Activated naive CD4-positive, alpha-beta T cell treated with anti-CD3 and anti-CD28 coated beads for 36 hours (primary cell): ENCODE measurements around the gene JAKMIP1. TPM values are rescaled to one million over a fixed set of nuclear protein-coding genes. Genes with fewer than 3 reads are reported as not detected.

Source experiments
- CTCF ChIA-PET: fragments of 350-600 bp; sonication (Branson Sonifier 250); formaldehyde crosslinking; loops from one replicate; lab custom pipeline; 2021; ENCODE audit warnings: antibody characterized with exemption; lab: Charles Lee
- DNase-seq: peaks from one replicate; pipeline ENCODE4 v3.0.0-alpha.2; 2020
- H3K27ac Mint-ChIP-seq: one replicate; pipeline ENCODE4 v1.8.0; 2021; ENCODE audit warnings: mild to moderate bottlenecking, mixed read lengths
- H3K27me3 Mint-ChIP-seq: one replicate; pipeline ENCODE4 v1.8.0; 2021; ENCODE audit warnings: low read depth, mixed read lengths
- H3K36me3 Mint-ChIP-seq: one replicate; pipeline ENCODE4 v1.8.0; 2021; ENCODE audit warnings: low read depth, mixed read lengths
- H3K4me1 Mint-ChIP-seq: one replicate; pipeline ENCODE4 v1.8.0; 2021; ENCODE audit warnings: low read depth, mixed read lengths
- H3K4me3 Mint-ChIP-seq: one replicate; pipeline ENCODE4 v1.8.0; 2021; ENCODE audit warnings: mild to moderate bottlenecking, moderate library complexity, mixed read lengths
- H3K9me3 Mint-ChIP-seq: one replicate; pipeline ENCODE4 v1.8.0; 2021; ENCODE audit warnings: mixed read lengths
- intact Hi-C: fragments of 100-400 bp; cut with micrococcal nuclease; formaldehyde crosslinking; loops from one replicate; pipeline ENCODE4 v1.15.1; 2023
- total RNA-seq, 2 experiments: library from RNA; stranded (reverse); gene quantifications; one replicate each; pipeline ENCODE4 v1.2.3, GENCODE V29; 2021

The JAKMIP1 gene
- total RNA-seq, 2 experiments from 2014 or later: 0.27 to 0.50 TPM

GRCh38 chr4:6095897-6096296, 104.5 kb downstream of the JAKMIP1 start:
- CTCF ChIA-PET: interaction anchor here (0.6 kb wide), 1 partner anchor 8 kb away, joined by 4 read pairs; no protein-coding TSS in a partner anchor
- Mint-ChIP-seq H3K9me3 (peaks cover 2% of the 10 kb centered on the region), H3K27me3 (peaks cover 6% of the 10 kb centered on the region), H3K4me3 (no peak overlapping the region), H3K4me1 (no peaks in the 10 kb centered on the region), H3K27ac (no peak overlapping the region), H3K36me3 (no peaks in the 10 kb centered on the region)
- intact Hi-C loops: no loop called here
- DNase-seq: no peak

GRCh38 chr4:6095023-6095752, 105.2 kb downstream of the JAKMIP1 start:
- Mint-ChIP-seq H3K27me3 (peaks cover 6% of the 10 kb centered on the region), H3K4me3 (no peak overlapping the region), H3K4me1 (no peaks in the 10 kb centered on the region), H3K9me3 (peaks cover 2% of the 10 kb centered on the region), H3K27ac (no peak overlapping the region), H3K36me3 (no peaks in the 10 kb centered on the region)
- CTCF ChIA-PET: interaction anchor here (0.6 kb wide), 1 partner anchor 9 kb away, joined by 4 read pairs; no protein-coding TSS in a partner anchor
- intact Hi-C loops: no loop called here
- DNase-seq: peak; percentile 7

GRCh38 chr4:6093671-6094070, 106.7 kb downstream of the JAKMIP1 start:
- no peak overlapping the region for H3K4me3 Mint-ChIP-seq
- intact Hi-C loops: no loop called here
- peaks cover 6% of the 10 kb centered on the region for H3K27me3 Mint-ChIP-seq
- CTCF ChIA-PET: no interaction called here
- DNase-seq: no peak
- no peaks in the 10 kb centered on the region for H3K4me1 Mint-ChIP-seq
- H3K27ac Mint-ChIP-seq: no peak overlapping the region
- no peaks in the 10 kb centered on the region for H3K9me3 Mint-ChIP-seq
- H3K36me3 Mint-ChIP-seq: no peaks in the 10 kb centered on the region

- Mint-ChIP-seq H3K27ac (no peak overlapping the region), H3K4me1 (no peaks in the 10 kb centered on the region), H3K4me3 (no peak overlapping the region), H3K27me3 (peaks cover 6% of the 10 kb centered on the region), H3K36me3 (no peaks in the 10 kb centered on the region), H3K9me3 (no peaks in the 10 kb centered on the region)
- intact Hi-C loops: no loop called here
- CTCF ChIA-PET: no interaction called here
- no peak for DNase-seq
These were observed 107.4 kb downstream of the JAKMIP1 start for GRCh38 chr4:6092971-6093370.

GRCh38 chr4:6092131-6092530, 108.2 kb downstream of the JAKMIP1 start:
- H3K9me3 Mint-ChIP-seq: no peaks in the 10 kb centered on the region
- peaks cover 6% of the 10 kb centered on the region for H3K27me3 Mint-ChIP-seq
- CTCF ChIA-PET: no interaction called here
- no peak overlapping the region for H3K27ac Mint-ChIP-seq
- H3K4me1 Mint-ChIP-seq: no peaks in the 10 kb centered on the region
- no peaks in the 10 kb centered on the region for H3K36me3 Mint-ChIP-seq
- H3K4me3 Mint-ChIP-seq: no peak overlapping the region
- intact Hi-C loops: no loop called here
- DNase-seq: no peak

GRCh38 chr4:6090931-6091330, 109.4 kb downstream of the JAKMIP1 start:
- no peak overlapping the region for H3K27ac Mint-ChIP-seq
- CTCF ChIA-PET: no interaction called here
- no peaks in the 10 kb centered on the region for H3K9me3 Mint-ChIP-seq
- peaks cover 6% of the 10 kb centered on the region for H3K27me3 Mint-ChIP-seq
- intact Hi-C loops: no loop called here
- no peak overlapping the region for H3K4me3 Mint-ChIP-seq
- no peaks in the 10 kb centered on the region for H3K36me3 Mint-ChIP-seq
- no peaks in the 10 kb centered on the region for H3K4me1 Mint-ChIP-seq
- no peak for DNase-seq

- Mint-ChIP-seq H3K4me1 (no peaks in the 10 kb centered on the region), H3K36me3 (no peaks in the 10 kb centered on the region), H3K27me3 (peaks cover 6% of the 10 kb centered on the region), H3K9me3 (no peaks in the 10 kb centered on the region), H3K4me3 (no peak overlapping the region), H3K27ac (no peak overlapping the region)
- no peak for DNase-seq
- intact Hi-C loops: no loop called here
- CTCF ChIA-PET: no interaction called here
These were observed 111.4 kb downstream of the JAKMIP1 start for GRCh38 chr4:6088950-6089349.

GRCh38 chr4:6087669-6088341, 112.5 kb downstream of the JAKMIP1 start:
- intact Hi-C loops: no loop called here
- Mint-ChIP-seq H3K9me3 (no peaks in the 10 kb centered on the region), H3K27ac (no peak overlapping the region), H3K4me3 (no peak overlapping the region), H3K36me3 (no peaks in the 10 kb centered on the region), H3K4me1 (no peaks in the 10 kb centered on the region), H3K27me3 (no peaks in the 10 kb centered on the region)
- CTCF ChIA-PET: no interaction called here
- no peak for DNase-seq

- no peak for DNase-seq
- Mint-ChIP-seq H3K9me3 (no peaks in the 10 kb centered on the region), H3K4me1 (no peaks in the 10 kb centered on the region), H3K36me3 (no peaks in the 10 kb centered on the region), H3K27ac (no peak overlapping the region), H3K27me3 (no peaks in the 10 kb centered on the region), H3K4me3 (no peak overlapping the region)
- CTCF ChIA-PET: no interaction called here
- intact Hi-C loops: no loop called here
These were observed 113.5 kb downstream of the JAKMIP1 start for GRCh38 chr4:6086846-6087245.

GRCh38 chr4:6085691-6086628, 114.4 kb downstream of the JAKMIP1 start:
- CTCF ChIA-PET: no interaction called here
- Mint-ChIP-seq H3K4me1 (no peaks in the 10 kb centered on the region), H3K36me3 (no peaks in the 10 kb centered on the region), H3K27me3 (no peaks in the 10 kb centered on the region), H3K9me3 (no peaks in the 10 kb centered on the region), H3K4me3 (no peak overlapping the region), H3K27ac (no peak overlapping the region)
- intact Hi-C loops: no loop called here
- no peak for DNase-seq

- no peak overlapping the region for H3K27ac Mint-ChIP-seq
- H3K36me3 Mint-ChIP-seq: no peaks in the 10 kb centered on the region
- H3K4me1 Mint-ChIP-seq: no peaks in the 10 kb centered on the region
- DNase-seq: no peak
- H3K9me3 Mint-ChIP-seq: no peaks in the 10 kb centered on the region
- intact Hi-C loops: no loop called here
- H3K4me3 Mint-ChIP-seq: no peak overlapping the region
- no peaks in the 10 kb centered on the region for H3K27me3 Mint-ChIP-seq
- CTCF ChIA-PET: no interaction called here
These were observed 115.2 kb downstream of the JAKMIP1 start for GRCh38 chr4:6085028-6085690.

- H3K36me3 Mint-ChIP-seq: no peaks in the 10 kb centered on the region
- no peak for DNase-seq
- no peak overlapping the region for H3K4me3 Mint-ChIP-seq
- no peak overlapping the region for H3K27ac Mint-ChIP-seq
- H3K9me3 Mint-ChIP-seq: no peaks in the 10 kb centered on the region
- intact Hi-C loops: no loop called here
- no peaks in the 10 kb centered on the region for H3K27me3 Mint-ChIP-seq
- CTCF ChIA-PET: no interaction called here
- no peaks in the 10 kb centered on the region for H3K4me1 Mint-ChIP-seq
These were observed 120.4 kb downstream of the JAKMIP1 start for GRCh38 chr4:6079965-6080364.
